ENCODE data around the gene CCDC188. TPM values are rescaled to one million over a fixed set of nuclear protein-coding genes. Genes with fewer than 3 reads are reported as not detected.

CCDC188 gene
- not detected in 2 replicates for total RNA-seq (2021)
- Bru-seq, nascent RNA = not detected
- BruChase-seq, experiment 1, labeled RNA remaining after a 2-hour chase = not detected
- not detected for BruChase-seq, experiment 2, labeled RNA remaining after a 6-hour chase
- long read RNA-seq = 0 reads

DNA sequence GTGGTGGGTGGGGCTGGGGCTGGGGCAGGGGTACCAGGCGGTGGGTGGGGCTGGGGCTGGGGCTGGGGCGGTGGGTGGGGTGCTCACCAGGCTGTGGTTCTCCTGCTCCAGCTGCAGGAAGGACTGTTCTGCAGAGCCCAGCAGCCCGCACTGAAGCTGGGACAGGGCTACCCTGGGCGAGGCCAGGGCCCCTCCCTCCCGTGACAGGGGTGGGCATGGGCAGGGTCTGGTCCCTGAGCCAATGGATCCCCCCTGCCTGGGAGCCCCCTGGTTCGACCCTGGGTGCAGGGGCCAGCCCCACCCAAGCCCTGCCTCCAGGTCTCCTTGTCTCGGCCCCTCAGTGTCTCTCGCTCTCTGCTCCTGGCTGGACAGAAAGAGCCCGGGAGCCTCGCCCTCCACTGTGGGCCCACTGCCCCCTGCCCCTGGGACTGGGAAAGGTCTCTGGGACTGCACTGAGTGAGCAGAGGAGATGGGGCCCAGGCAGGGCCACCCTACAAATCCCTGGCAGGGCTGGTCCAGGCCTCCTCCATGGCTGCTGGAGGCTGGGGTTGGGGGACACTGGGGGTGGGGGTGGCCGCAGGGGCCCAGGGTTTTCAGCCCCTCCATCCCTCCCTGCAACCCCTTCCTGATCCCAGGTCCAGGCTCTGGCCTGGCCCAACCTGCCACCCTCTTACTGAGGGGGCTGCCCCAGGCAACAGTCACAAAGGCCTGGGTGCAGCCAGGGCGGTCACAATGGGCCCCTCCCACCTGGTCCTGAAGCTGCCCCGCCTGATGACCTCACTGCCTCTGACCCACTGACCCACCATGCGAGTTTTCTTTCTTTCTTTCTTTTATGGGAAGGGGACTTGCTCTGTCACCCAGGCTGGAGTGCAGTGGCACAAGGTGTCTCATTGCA, at the start of gene CCDC188:
Gene CCDC188, minus strand, starts transcription at position 675 of the 895 bp plus-strand sequence. Its CDS starts 69 bp downstream, at position 606.
- CTCF ChIA-PET = interaction anchor here (0.6 kb wide), 1 partner anchor 463 kb away, joined by 4 read pairs; no protein-coding TSS in a partner anchor
- no TSS peak for BruUV-seq (replicated peaks)
- no peak within 1 kb of the TSS for H3K4me2 ChIP-seq

DNA sequence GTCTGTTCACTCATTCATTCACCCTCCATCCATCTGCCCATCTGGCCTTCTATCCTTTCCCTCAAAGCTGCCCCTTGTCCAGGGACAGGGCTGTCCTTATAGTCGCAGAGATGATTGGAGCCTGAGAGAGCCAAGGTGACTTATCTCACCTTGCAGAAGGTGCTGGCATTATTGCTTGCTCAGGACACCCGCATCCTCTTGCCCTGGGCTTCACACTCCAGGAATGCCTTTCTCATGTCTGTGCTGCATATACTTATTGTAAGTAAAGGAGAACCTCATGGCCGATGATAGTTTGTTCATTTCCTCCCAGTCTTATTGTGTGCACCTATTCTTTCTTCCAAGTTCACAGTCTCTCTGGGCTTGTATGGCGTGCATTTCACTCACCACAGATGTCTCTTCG, 49.1 kb upstream of the CCDC188 start:
- Histone ChIP-seq H2AFZ (no peak overlapping the region), H3K4me3 (no peak overlapping the region), H3K4me1 (replicated peaks; ENCODE audit: insufficient read depth) (peaks cover 17% of the 10 kb centered on the region), H3K27ac (no peak overlapping the region), H3K9me3 (ENCODE audit: insufficient read depth, low read depth) (no peaks in the 10 kb centered on the region), H3F3A (ENCODE audit: insufficient read depth, low read depth) (0 out of 2 replicates have a peak, but pooled peaks cover 2% of the 10 kb centered on the region), H4K20me1 (ENCODE audit: insufficient read depth) (no peaks in the 10 kb centered on the region), H3K36me3 (ENCODE audit: low read depth) (no peaks in the 10 kb centered on the region), H3K4me2 (no peak overlapping the region), H3K9me2 (ENCODE audit: insufficient read depth) (no peaks in the 10 kb centered on the region), H3K27me3 (ENCODE audit: insufficient read depth, low read depth) (peaks cover 35% of the 10 kb centered on the region), H3K79me2 (ENCODE audit: low read depth) (no peaks in the 10 kb centered on the region)
- intact Hi-C loops (cut with micrococcal nuclease; ENCODE audit: unreplicated experiment) = no loop called here
- DNase-seq = no peak
- POLR2A ChIA-PET (ENCODE audit: unreplicated experiment) = interaction anchor here (0.7 kb wide), 1 partner anchor 13 kb away, joined by 3 read pairs; no protein-coding TSS in a partner anchor
- CTCF ChIA-PET = no interaction called here
- BruUV-seq (replicated peaks) = no TSS peak
- TF ChIP-seq, protein P1, sequence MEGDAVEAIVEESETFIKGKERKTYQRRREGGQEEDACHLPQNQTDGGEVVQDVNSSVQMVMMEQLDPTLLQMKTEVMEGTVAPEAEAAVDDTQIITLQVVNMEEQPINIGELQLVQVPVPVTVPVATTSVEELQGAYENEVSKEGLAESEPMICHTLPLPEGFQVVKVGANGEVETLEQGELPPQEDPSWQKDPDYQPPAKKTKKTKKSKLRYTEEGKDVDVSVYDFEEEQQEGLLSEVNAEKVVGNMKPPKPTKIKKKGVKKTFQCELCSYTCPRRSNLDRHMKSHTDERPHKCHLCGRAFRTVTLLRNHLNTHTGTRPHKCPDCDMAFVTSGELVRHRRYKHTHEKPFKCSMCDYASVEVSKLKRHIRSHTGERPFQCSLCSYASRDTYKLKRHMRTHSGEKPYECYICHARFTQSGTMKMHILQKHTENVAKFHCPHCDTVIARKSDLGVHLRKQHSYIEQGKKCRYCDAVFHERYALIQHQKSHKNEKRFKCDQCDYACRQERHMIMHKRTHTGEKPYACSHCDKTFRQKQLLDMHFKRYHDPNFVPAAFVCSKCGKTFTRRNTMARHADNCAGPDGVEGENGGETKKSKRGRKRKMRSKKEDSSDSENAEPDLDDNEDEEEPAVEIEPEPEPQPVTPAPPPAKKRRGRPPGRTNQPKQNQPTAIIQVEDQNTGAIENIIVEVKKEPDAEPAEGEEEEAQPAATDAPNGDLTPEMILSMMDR (conservative IDR thresholded peaks at IDR 0.05) = no peak
- no peak for TF ChIP-seq EZH2 (IDR thresholded peaks at IDR 0.05; ENCODE audit: low read depth)

More for the DNA sequence above, at the start of gene CCDC188:
- H3K79me2 ChIP-seq (ENCODE audit: low read depth) = no peaks in the 10 kb centered on the region
- H3F3A ChIP-seq (ENCODE audit: insufficient read depth, low read depth) = no peaks in the 10 kb centered on the region
- intact Hi-C loops (cut with micrococcal nuclease; ENCODE audit: unreplicated experiment) = loop anchor here (10.0 kb wide), 2 partner anchors 304 to 544 kb away; no protein-coding TSS in a partner anchor
- no peak within 1 kb of the TSS for H2AFZ ChIP-seq
- H3K4me3 ChIP-seq = no peak within 1 kb of the TSS
- POLR2A ChIA-PET (ENCODE audit: unreplicated experiment) = no interaction called here
- no peak for TF ChIP-seq EZH2 (IDR thresholded peaks at IDR 0.05; ENCODE audit: low read depth)
- TF ChIP-seq, protein P1 (conservative IDR thresholded peaks at IDR 0.05) = no peak
- no peak within 1 kb of the TSS for H3K27ac ChIP-seq
- H3K27me3 ChIP-seq (ENCODE audit: insufficient read depth, low read depth) = no peaks in the 10 kb centered on the region
- H3K9me2 ChIP-seq (ENCODE audit: insufficient read depth) = no peaks in the 10 kb centered on the region
- no peak for DNase-seq
- H3K9me3 ChIP-seq (ENCODE audit: insufficient read depth, low read depth) = no peaks in the 10 kb centered on the region
- H3K4me1 ChIP-seq (replicated peaks; ENCODE audit: insufficient read depth) = no peaks in the 10 kb centered on the region
- no peaks in the 10 kb centered on the region for H4K20me1 ChIP-seq (ENCODE audit: insufficient read depth)
- H3K36me3 ChIP-seq (ENCODE audit: low read depth) = no peaks in the 10 kb centered on the region

DNA sequence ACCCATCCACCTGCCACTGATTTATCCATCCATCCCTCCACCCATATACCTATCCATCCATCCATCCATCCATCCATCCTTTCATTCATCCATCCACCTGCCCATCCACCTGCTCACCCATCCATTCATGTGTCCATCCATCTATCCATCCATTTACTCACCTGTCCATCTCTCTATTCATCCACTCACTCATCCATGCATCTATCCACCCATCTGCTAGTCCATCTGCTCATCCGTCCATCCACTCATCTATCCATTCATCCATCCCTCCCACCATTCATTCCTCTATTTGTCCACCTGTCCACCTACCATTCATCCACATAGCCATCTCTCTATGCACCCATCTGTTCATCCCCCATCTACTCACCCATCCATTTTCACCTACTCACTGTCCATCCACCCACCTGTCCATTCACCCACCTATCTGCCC, 48.6 kb upstream of the CCDC188 start:
- Histone ChIP-seq H2AFZ (no peak overlapping the region), H3K36me3 (ENCODE audit: low read depth) (no peaks in the 10 kb centered on the region), H3K4me3 (no peak overlapping the region), H3K79me2 (ENCODE audit: low read depth) (no peaks in the 10 kb centered on the region), H3K9me3 (ENCODE audit: insufficient read depth, low read depth) (no peaks in the 10 kb centered on the region), H3K27ac (no peak overlapping the region), H3K4me2 (no peak overlapping the region), H3K4me1 (replicated peaks; ENCODE audit: insufficient read depth) (peaks cover 15% of the 10 kb centered on the region), H3K27me3 (ENCODE audit: insufficient read depth, low read depth) (peaks cover 35% of the 10 kb centered on the region), H3F3A (ENCODE audit: insufficient read depth, low read depth) (0 out of 2 replicates have a peak, but pooled peaks cover 2% of the 10 kb centered on the region), H3K9me2 (ENCODE audit: insufficient read depth) (no peaks in the 10 kb centered on the region), H4K20me1 (ENCODE audit: insufficient read depth) (no peaks in the 10 kb centered on the region)
- no TSS peak for BruUV-seq (replicated peaks)
- CTCF ChIA-PET = no interaction called here
- no peak for TF ChIP-seq EZH2 (IDR thresholded peaks at IDR 0.05; ENCODE audit: low read depth)
- TF ChIP-seq, protein P1 (conservative IDR thresholded peaks at IDR 0.05) = no peak
- POLR2A ChIA-PET (ENCODE audit: unreplicated experiment) = interaction anchor here (0.7 kb wide), 1 partner anchor 12 kb away, joined by 3 read pairs; no protein-coding TSS in a partner anchor
- intact Hi-C loops (cut with micrococcal nuclease; ENCODE audit: unreplicated experiment) = no loop called here
- DNase-seq = no peak
